ENCODE data around the gene SOX11.
"Not testable (repeated sequence)": the region's sequence is repeated elsewhere in the genome, so short reads cannot be mapped to it uniquely, and the experiment has no call there.

Gene SOX11
- 0 to 0.18 (median 0.09) reads per million in 4 experiments for total RNA-seq

DNA sequence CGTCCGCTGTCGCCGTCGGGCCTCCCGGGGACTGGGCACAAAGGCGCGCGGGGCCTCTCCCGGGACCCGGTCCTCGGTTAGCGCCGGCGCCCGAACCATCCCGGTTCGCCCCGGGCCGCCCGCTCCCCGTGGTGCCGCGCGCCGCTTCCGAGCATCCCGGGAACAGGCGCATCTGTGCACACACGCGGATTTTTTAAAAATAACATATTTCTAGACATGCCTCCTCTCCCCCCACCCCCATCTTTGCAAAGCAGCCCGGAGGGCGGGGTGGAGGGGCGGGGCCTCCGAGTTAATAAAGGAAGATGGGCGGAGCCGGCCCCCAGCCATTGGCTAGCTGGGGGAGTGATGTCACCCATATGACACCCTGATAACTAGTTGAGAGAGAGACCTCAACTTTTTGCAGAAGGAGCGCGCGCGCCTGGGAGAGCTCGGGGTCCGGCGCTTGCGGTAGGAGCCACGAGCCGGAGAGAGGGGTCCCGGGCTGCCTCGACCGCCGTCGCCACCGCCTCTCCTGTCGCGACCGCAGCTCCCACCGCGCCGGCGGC is at the start of gene SOX11:
Gene SOX11, plus strand, starts transcription at position 400 of the 545 bp plus-strand sequence. CDS start 338 bp downstream, outside the sequence.
- DNase-seq: no peak

DNA sequence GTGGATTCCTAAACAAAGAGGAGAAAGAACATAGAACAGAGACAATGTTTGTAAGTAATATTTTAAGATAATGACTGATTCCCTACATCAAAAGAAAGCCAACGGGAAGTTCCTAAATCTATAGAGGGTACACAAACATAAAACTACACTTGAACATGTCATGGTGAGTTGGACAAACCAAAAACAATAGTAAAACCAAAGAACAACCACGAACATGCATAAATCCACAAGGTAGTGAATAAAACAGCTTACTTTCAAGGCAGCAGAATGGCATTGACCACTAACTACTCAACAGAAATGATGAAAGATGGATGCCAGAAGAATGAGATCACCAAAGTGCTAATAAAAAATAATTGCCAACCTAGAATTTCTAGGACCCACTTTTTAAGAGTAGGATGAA is 39.5 kb upstream of the SOX11 start:
- DNase-seq: not testable (repeated sequence)

GRCh38 chr2:5653756-5654155 is 38.4 kb upstream of the SOX11 start:
- not testable (repeated sequence) for DNase-seq

- DNase-seq: no peak
These were observed 35.0 kb upstream of the SOX11 start for GRCh38 chr2:5657231-5657630.

DNA sequence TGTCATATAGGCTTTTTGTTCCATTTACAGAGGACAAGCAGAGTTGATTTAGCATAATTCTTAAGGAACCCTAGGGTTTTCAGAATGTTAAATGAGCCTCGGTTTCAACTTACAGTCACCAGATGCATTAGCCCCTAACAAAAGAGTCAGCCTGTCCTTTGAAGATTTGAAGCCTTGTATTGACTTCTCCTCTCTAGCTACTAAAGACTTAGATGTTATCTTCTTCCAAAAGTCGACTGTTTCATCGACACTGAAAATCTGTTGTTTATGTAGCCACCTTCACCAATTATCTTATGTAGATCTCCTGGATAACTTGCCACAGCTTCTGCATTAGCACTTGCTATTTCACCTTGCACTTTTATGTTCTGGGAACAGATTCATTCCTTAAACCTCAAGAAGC is 31.6 kb upstream of the SOX11 start:
- no peak for DNase-seq

DNA sequence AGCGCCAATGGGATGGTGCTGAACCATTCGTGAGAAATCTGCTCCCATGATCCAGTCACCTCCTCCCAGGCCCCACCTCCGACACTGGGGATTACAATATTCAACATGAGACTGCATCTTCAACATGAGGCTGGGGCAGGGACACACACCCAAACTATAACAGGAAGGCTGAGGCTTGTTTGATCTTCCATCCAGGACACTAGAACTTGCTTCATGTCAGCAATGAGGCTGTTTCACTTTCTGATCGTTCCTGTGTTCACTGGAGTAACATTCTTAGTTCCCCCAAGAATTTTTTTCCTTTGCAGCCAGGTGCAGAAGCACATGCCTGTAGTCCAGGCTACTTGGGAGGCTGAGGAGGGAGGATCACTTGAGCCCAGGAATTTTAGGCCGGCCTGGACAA is 30.8 kb upstream of the SOX11 start:
- DNase-seq: no peak

- DNase-seq: no peak
These were observed 27.9 kb upstream of the SOX11 start for GRCh38 chr2:5664278-5664681.

GRCh38 chr2:5665066-5665465 is 27.1 kb upstream of the SOX11 start:
- no peak for DNase-seq

DNA sequence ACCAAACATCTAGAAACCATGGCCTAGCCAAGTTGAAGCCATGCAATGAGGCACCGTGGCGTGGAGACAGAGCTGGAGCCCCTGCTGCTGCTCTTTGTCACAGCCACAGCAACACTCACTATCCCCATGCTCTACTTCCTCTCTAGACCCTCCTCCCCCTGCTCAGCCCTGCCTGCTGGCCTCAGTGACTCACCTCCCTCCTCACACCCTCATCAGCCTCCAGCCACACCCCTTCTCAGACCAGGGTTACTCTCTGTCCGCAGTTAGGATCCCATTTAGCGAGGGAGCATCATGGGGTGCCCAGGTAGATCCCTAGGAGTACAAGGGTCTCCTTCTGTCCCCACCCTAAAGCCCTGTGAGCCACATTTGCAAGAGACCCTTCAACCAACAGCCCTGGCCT is 25.4 kb upstream of the SOX11 start:
- DNase-seq: no peak

DNA sequence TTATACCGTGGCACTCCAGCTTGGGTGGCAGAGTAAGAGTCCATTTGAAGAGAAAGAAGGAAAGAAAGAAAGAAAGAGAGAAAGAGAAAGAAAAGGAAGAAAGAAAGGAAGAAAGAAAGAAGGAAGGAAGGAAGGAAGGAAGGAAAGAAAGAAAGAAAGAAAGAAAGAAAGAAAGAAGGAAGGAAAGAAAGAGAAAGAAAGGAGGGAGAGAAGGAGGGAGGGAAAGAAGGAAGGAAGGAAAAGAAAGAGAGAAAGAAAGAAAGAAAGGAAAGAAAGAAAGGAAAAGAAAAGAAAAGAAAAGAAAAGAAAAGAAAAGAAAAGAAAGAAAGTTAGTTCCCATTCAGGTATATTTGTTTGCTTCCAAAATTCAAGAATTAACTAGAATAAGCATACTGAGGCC is 24.5 kb upstream of the SOX11 start:
- not testable (repeated sequence) for DNase-seq

GRCh38 chr2:5668682-5669250 is 23.4 kb upstream of the SOX11 start:
- DNase-seq: no peak

DNA sequence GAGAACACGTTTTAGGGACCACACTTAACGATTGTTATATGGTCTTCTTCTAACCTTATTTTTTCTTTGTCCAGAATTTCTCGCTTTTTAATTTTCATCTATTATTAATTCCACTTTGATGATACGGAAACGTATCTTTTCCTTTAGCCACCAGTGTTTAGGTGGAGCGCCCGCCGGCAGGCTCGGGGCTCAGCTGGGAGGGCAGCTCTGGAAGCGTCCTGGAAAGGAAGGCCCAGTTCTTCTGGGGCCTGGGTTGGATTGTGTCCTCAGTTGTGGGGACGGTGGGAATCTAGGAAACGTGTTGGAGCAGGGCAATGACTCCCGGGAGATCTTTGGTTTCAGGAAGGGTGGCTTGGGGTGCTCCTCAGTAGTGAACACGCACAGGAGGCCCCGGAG is 19.4 kb upstream of the SOX11 start:
- DNase-seq: no peak

- DNase-seq: no peak
These were observed 18.8 kb upstream of the SOX11 start for GRCh38 chr2:5673145-5674025.

DNA sequence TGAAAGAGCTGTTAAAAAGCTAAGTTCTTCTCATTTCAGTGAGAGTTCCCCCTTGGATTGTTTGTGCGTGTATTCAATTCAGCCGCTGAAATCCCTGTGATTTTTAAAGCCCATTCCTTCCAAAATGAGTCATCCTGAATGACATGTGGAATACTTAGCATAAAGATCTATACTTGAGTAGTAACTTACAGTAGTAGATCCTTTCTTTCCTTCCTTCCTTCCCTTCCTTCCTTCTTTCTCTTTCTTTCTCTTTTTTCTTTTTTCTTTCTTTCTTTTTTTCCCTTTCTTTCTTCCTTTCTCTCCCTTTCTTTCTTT is 18.2 kb upstream of the SOX11 start:
- DNase-seq: no peak

GRCh38 chr2:5677133-5677532 is 15.1 kb upstream of the SOX11 start:
- no peak for DNase-seq

- DNase-seq: no peak
These were observed 8.7 kb upstream of the SOX11 start for GRCh38 chr2:5683471-5683870.

GRCh38 chr2:5685225-5685624 is 7.0 kb upstream of the SOX11 start:
- DNase-seq: no peak

GRCh38 chr2:5686068-5686467 is 6.1 kb upstream of the SOX11 start:
- DNase-seq: no peak

GRCh38 chr2:5686536-5686935 is 5.6 kb upstream of the SOX11 start:
- DNase-seq: no peak

- no peak for DNase-seq
These were observed 2.4 kb upstream of the SOX11 start for GRCh38 chr2:5689750-5690149.

- no peak for DNase-seq
These were observed 1.9 kb upstream of the SOX11 start for GRCh38 chr2:5690286-5690685.

DNA sequence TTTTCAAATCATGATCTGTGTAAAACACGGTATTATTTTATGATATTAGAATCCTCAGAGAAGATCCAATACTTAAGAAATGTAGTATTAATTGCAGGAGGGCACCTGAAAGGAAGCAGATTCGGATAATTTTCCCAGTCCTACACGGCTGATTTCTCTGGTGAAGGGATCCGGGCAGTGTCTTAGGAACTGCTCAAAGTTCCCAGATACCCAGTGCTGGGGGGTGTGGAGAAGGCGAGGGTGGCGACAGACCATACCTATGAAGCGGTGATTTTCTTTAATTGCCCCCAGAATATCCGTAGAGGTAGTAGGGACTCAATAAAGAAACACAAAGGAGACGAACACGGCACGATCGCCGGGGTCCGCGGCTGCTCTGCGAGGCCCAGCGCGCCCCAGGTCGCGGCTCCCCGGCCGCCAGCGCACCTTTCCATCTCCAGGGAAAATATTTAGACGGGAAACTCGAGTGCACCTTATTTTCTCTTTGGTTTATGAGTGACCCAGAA is 1.4 kb upstream of the SOX11 start:
- no peak for DNase-seq

DNA sequence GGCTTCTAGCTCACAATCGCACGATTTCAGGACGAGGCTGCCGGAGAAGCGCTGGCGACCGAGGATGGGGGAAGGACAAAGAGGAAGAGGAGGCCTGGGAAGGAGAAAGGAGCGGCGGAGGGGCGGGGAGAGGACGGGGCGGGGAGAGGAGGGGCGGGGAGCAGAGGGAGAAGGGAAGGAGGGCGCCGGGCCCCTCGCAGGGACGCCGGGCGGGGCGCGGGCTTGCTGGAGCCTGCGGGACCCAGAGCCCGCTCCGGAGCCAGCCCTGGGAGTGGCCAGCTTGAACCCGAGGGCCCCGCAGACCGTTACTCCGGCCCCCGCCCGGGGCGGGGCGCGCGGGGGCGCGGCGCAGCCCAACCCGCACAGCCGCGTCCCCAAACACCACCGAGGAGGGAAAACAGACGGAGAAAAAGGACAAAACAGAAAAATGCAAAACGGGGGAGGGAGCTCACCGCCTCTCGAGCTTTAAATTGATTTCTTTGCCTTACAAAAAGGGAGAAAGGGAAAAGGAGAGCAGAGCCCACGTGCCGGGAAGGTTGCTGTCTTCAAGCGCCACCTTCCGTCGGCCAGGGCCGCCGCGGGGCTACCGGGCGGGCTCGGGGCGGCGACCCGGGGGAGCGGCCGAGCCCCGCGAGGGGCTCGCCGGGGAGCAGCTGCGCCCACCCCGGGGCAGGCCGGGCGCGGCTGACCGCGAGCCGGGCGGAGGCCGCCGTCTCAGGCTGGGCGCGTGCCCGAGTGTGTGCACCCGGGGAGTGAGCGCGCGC is 781 bp upstream of the SOX11 start:
- no peak for DNase-seq
